ENCODE results near the gene DLEC1. TPM values are rescaled to one million over a fixed set of nuclear protein-coding genes. Genes with fewer than 3 reads are reported as not detected.
"Not testable (repeated sequence)": the region's sequence is repeated elsewhere in the genome, so short reads cannot be mapped to it uniquely, and the experiment has no call there.

Gene DLEC1
- total RNA-seq, 1 donor from 2014 or later, result not detected

DNA sequence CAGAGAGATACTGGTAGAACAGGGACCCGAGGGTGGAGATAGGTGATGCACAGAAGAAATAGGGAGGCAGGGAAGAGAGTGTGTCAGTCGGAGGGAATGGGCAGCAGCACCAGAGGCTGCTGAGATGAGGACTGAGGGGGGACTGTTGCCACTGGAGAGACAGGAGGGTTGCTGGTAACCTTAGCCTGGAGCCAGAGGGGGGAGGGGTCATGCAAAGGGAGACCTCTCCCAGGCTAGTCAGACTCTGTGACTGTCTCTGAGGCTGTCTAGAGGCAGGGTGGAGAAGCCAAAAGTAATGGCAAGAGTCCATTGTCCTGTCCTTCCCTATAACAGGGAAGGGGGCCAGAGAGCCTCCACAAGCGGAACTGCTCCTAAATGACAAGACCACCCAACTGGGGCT is 2.1 kb upstream of the DLEC1 start:
- no peak for DNase-seq (ENCODE audit: low read depth in 2 of 2)

DNA sequence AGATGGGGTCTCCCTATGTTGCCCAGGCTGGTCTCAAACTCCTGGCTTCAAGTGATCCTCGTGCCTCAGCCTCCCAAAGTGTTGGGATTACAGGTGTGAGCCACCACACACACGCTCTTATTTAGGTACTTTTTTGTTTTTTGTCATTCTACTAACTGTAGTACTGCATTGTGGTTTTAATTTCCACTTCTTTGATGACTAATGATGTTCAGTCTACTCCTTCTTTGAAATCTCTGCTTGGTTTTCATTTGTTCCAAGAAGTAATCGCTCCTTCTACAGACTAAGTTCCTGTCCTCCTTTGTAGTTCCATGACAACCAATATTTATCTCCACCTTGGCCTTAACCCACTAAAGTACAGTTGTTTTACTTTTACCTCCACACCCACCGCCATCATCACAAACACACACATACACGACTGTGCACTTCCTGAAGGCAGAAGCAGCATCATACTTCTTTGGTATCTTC is 529 bp upstream of the DLEC1 start:
- DNase-seq (ENCODE audit: low read depth in 2 of 2), result no peak

DNA sequence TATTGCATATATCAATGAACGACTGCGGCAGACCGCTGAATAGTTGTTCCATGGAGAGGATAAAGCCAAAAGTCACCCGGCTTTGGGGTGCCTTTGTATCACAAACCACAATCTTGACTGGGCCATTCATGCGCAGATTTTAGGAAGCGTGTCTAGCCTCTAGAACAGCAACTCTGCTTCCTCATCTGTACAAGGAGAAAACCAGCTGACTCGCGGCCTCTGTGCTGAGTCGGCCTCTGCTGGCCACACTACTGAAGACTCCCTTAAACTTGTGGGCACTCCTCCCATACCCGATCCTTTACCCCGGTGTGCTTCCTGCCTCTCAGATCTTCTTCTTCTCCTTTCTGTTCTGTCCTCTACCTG is 872 bp downstream of the DLEC1 start:
- no peak for DNase-seq (ENCODE audit: low read depth in 2 of 2)

DNA sequence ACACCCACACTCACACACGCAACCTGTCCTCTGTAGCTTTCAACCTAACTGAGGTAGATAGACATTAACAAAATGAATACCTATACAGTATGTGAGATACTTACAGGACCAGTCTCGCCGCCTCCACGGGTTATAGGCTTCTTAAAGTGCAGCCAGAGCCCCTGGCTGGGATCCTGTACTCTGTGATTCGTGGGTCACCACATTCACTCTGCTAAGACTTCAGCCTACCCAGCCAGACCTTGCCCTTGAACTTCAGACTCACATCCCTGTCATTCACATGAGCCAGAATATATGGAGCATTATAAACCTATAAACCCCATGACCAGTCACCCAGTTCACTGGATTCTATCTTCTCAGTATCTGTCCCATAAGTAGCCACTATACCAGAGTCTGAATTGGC is 1.4 kb downstream of the DLEC1 start:
- DNase-seq (ENCODE audit: low read depth in 2 of 2), result no peak

DNA sequence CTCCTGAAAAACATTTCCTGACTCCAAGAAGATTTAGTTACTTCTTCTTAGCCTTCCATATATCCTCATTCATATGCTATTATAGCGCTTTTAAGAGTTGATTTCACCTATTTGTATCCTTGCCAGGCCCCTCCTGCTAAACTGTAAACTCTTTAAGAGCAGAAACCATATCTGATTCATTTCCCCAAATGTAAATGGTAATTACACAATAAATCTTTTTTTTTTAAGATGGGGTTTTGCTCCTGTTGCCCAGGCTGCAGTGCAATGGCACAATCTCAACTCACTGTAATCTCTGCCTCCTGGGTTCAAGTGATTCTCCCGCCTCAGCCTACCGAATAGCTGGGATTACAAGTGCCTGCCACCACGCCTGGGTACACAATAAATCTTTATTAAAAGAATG is 4.5 kb downstream of the DLEC1 start:
- no peak for DNase-seq (ENCODE audit: low read depth in 2 of 2)

DNA sequence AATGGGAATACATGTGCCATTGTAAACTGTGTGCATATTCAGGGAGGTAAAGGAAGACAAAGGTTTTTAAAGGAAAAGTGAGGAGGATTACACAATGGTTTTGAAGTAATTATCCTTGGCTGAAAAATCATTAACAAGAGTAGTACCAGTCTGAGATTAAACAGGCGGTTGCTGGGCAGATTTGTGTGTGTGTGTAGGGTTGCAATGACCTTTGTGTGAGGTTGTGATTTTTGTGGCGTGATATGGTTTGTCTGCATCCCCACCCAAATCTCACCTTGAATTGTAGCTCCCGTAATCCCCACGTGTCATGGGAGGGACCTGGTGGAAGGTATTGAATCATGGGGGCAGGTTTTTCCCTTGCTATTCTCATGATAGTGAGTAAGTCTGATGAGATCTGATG is 7.0 kb downstream of the DLEC1 start:
- no peak for DNase-seq (ENCODE audit: low read depth in 2 of 2)

DNA sequence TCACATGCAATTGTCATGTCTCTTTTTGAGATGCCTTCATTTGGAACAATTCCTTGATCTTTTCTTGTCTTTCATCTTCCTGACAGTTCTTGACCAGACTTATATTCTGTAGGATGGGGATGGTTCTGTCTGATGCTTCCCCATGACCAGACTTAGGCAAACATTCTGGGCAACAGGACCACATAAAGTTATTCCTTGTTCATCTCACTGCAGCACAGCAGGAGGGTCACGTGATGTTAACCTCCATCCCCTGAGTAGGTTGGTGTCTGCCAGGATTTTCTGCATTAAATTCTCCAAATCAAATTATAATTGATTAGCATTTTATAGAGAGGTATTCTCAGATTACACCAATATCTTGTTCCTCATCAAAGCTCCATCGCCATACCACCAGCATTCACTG is 7.8 kb downstream of the DLEC1 start:
- DNase-seq (ENCODE audit: low read depth in 2 of 2), result no peak

DNA sequence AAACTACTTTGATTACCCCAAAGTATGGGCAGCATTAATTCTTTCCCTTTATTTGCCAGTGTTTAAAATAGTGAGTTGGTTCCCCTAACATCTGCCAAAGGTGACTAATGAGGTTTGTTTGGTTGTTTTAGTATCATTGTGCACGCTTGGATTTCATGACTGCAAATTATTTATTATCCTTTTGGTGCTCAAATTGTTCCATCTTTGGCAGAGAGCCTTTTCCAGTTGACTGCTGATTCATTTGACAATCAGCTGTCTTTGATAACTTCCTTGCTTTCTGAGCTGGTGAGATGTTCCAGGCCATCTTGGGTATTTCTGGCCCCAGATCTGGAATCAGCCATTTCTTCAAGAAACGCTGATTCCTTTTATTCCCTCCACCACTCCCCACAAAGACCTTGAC is 8.9 kb downstream of the DLEC1 start:
- DNase-seq (ENCODE audit: low read depth in 2 of 2), result no peak

DNA sequence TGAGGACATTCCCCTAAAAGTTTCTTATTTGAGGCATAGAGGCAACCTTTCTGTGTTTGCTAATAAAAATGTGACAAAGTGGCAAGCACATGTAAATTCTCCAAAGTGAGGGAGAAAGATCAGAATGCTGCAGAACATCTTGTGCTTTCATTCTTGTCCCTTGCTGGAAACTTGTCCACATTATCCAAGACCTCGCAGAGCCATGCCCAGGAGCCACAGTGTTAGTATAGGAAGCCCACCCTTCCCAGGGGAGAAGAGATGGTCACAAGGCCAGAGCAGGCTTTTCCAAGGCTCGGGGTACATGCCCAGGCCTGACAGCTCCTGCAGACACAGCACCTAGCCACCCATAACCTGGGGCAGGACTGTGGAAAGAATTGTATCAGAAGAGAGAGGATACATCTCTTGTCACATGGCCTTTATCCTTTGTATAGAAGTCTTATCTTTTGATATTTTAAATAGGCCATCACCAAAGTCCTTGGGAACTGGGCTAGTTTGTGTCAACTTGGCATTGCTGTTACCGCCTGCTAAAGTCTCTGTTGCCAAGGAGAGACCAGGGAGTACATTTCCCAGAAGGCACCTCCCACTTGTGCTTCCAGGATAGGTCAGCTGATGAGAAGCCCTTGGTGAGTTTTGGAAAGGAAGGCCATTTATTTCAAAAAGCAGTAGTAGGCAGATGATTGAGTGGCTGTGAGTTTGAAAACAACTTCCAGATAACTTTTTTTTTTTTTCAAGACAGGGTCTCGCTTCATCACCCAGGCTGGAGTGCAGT is 10.5 kb downstream of the DLEC1 start:
- no peak for DNase-seq (ENCODE audit: low read depth in 2 of 2)

DNA sequence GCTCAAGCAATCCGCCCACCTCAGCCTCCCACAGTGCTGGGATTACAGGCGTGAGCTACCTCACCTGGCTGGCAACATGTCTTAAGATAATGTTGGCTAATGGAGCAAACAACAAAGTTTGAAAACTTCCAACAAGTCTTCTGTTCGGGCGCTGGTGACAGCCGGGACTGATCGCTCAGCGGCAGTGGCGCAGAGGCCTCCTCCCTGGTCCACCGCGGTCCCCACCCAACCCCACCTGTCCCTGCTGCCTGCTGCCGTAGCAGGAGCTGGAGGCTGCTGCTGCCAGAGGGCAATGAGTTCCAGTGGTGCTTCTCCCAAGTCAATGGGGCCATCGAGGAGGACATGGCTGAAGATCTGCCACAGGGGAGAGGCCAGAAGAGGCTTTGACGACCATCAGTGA is 12.1 kb downstream of the DLEC1 start:
- no peak for DNase-seq (ENCODE audit: low read depth in 2 of 2)

DNA sequence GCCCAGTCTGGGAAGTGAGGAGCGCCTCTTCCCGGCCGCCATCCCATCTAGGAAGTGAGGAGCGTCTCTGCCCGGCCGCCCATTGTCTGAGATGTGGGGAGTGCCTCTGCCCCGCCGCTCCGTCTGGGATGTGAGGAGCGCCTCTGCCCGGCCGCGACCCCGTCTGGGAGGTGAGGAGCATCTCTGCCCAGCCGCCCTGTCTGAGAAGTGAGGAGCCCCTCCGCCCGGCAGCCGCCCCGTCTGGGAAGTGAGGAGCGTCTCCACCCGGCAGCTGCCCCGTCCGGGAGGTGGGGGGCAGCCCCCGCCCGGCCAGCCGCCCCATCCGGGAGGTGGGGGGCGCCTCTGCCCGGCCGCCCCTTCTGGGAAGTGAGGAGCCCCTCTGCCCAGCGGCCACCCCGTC is 14.3 kb downstream of the DLEC1 start:
- DNase-seq (ENCODE audit: low read depth in 2 of 2), result not testable (repeated sequence)

DNA sequence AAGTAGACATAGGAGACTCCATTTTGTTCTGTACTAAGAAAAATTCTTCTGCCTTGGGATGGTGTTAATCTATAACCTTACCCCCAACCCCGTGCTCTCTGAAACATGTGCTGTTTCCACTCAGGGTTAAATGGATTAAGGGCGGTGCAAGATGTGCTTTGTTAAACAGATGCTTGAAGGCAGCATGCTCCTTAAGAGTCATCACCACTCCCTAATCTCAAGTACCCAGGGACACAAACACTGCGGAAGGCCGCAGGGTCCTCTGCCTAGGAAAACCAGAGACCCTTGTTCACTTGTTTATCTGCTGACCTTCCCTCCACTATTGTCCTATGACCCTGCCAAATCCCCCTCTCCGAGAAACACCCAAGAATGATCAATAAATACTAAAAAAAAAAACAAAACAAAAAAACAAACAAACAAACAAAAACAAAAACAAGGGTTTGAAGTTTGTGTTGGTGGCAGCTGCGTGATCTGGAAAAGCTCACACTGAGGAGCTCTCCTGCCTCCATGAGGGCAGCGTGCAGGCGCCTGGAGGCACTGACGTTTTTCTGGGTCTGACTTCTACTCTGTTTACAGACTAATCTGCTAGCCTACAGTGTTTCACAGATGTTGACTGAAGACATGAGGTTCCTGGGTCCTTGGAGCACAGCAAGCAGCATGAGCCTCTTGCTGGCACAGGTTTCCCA is 14.9 kb downstream of the DLEC1 start:
- DNase-seq (ENCODE audit: low read depth in 2 of 2), result not testable (repeated sequence)

DNA sequence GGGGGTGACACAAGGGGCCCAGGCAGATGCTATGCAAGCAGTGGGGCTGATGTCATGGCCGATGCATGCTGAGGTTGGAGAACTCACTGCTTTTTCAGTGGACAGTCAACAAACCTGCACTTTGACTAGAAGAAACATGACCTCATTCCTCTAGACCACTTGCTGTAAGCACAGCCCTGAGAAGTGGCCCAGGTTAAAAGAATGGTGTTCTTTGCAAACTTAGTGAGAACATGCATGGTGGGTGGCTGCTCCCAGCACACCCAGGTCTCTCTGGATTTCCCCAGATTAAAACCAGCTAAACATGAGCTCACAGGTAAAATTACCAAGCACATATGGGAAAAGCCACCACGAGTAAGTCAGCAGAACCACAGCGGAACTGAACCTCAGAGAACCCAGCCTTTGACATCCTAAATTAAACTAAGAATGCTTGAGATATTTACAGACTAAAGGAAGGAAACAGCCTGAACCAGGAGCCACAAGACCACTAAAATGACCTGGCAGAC is 15.5 kb downstream of the DLEC1 start:
- DNase-seq (ENCODE audit: low read depth in 2 of 2), result no peak

DNA sequence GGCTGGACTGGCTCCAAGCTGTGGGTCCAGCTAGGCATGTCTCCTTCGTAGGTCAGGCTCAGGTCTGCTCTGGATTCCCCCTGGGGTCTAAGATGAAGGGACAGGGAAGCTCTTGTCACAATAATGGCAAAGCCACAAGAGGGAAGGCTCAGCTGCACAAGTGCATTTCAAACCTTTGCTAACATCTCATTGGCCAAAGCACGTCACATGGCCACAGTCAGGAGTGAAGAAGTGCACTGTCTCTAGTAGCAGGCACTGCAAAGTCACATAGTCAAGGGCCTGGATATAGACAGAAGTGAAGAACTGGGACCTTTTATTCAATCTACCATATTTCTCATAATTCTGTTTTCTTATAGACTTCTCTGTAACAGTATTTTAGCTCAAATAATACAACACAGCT is 20.1 kb downstream of the DLEC1 start:
- no peak for DNase-seq (ENCODE audit: low read depth in 2 of 2)

DNA sequence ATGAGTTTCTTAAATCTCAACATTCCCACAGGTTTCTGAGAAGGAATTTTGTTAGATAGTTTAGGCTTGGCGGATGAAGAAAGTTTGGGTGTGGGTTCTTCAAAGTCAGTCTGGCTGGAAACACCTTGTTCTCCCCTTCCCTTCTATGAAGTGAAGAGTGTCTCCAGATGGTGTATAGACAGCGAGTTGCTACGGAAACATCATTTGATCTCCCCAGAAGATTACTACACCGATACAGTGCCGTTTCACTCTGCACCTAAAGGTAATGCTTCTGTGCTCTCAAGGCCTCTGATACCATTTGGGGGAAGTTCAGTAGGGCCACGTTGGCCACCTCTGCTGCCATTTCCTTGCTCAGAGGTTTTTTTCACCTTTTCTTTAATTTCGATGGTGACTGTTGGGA is 20.6 kb downstream of the DLEC1 start:
- DNase-seq (ENCODE audit: low read depth in 2 of 2), result no peak

DNA sequence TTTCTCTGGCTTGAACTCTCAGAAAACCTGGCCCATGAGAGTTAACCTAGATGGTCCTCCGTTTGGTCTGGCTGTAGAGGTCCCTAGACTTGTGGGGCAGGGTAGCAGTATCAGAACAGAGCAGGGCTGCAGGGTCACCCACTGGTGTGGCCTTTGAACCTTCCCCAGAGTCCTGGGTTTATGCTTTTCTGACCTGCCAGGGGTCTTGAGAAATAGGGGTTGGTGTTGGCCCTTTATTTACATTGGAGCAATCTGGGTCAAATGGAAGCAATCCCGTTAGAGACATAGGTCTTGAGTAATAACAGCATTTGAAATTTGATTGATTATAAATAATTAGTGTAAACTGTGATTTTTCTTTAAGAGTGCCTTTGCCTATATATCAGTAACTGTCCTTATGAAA is 23.8 kb downstream of the DLEC1 start:
- no peak for DNase-seq (ENCODE audit: low read depth in 2 of 2)

DNA sequence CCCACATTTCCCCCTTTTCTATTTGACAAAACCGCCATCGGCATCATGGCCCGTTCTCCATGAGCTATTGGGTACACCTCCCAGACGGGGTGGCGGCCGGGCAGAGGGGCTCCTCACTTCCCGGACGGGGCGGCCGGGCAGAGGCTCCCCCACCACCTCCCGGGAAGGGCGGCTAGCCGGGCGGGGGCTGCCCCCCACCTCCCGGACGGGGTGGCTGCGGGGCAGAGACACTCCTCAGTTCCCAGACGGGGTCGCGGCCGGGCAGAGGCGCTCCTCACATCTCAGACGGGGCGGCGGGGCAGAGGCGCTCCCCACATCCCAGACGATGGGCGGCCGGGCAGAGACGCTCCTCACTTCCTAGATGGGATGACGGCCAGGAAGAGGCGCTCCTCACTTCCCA is 25.4 kb downstream of the DLEC1 start:
- DNase-seq (ENCODE audit: low read depth in 2 of 2), result not testable (repeated sequence)

DNA sequence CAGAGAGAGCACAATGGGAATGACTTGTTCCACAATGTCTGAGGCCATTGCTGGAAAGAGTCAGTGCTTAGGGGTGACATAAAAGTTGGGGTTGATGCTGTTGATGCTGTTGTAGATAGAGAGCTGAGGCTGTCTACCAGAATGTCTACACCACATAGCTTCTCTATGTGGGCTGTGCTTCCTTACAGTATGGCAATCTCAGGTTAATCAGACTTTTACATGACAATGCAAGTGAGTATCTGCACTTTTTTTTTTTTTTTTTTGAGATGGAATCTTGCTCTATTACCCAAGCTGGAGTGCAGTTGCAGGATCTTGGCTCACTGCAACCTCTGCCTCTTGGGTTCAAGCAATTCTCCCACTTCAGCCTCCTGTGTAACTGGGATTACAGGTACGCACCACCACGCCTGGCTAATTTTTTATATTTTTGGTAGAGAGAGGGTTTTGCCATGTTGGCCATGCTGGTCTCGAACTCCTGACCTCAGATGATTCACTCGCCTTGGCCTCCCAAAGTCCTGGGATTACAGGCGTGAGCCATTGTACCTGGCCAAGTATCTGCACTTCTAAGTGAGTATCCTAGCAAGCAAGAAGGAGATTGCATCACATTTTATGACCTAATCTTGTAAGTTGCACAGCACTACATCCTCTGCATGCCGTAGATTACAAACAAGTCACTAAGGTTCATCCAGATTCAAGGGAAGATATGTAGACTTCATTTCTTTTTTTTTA is 28.7 kb downstream of the DLEC1 start:
- no peak for DNase-seq (ENCODE audit: low read depth in 2 of 2)

DNA sequence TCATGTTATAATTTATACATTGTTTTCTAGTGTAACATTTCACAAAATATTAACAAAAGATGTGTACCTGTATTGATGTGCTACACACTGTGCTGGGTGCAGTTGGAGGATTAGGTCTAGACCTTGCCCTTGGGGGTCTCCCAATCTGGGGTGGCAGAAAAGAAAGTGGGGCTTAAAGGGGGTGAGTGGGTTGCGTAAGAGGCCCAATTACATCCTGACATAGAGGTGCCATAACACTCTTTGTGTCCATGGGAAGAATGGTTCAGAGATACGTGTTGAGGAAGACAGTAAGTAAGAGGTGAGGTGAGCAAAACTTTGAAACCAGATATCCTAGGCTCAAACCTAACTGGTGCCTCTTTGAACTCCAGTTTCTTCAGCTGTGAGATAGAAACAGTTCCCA is 31.0 kb downstream of the DLEC1 start:
- no peak for DNase-seq (ENCODE audit: low read depth in 2 of 2)

DNA sequence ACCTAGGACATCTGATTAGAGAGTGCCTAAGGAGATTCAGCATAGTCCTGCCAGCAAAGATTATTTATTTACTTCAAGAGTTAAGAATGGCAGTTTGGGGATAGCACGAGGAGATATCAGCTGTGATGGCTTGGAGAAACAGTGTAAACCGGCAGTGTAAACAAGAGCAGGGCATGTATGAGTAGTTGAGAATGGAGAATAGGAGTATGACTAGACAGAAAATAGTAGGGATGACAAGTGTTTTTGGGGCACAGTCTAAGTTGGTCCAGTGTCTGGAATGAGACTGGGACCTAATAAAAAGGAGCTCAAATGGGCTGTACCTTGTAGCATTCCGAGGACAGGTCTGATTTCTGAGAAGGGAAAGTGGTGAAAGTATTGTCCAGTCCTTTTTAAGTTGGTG is 38.1 kb downstream of the DLEC1 start:
- not testable (repeated sequence) for DNase-seq (ENCODE audit: low read depth in 2 of 2)

DNA sequence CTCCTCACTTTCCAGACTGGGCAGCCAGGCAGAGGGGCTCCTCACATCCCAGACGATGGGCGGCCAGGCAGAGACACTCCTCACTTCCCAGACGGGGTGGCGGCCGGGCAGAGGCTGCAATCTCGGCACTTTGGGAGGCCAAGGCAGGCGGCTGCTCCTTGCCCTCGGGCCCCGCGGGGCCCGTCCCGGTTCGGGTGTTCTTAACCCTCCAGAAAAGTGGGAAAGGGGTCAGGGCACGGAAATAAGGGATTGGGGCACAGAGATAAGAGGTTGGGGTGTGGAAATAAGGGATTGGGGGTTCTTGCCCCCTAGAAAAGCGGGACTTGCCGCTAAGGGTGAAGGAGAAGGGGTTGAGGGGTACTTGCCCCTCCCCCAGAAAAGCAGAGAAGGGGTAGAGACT is 43.3 kb downstream of the DLEC1 start:
- DNase-seq (ENCODE audit: low read depth in 2 of 2), result not testable (repeated sequence)

DNA sequence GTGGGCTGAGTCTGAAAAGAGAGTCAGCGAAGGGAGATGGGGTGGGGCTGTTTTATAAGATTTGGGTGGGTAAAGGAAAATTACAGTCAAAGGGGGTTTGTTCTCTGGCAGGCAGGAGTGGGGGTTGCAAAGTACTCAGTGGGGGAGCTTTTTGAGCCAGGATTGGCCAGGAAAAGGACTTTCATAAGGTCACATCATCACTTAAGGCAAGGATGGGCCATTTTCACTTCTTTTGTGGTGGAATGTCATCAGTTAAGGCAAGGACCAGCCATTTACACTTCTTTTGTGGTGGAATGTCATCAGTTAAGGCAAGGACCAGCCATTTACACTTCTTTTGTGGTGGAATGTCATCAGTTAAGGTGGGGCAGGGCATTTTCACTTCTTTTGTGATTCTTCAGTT is 44.2 kb downstream of the DLEC1 start:
- DNase-seq (ENCODE audit: low read depth in 2 of 2), result not testable (repeated sequence)

Data from lung microvascular endothelial cell (primary cell).